ENCODE results near the gene IFT25.
A peak's percentile ranks its signal among the peaks of the same experiment; 100 is the strongest.
"Not testable (repeated sequence)": the region's sequence is repeated elsewhere in the genome, so short reads cannot be mapped to it uniquely, and the experiment has no call there.

Gene IFT25

DNA sequence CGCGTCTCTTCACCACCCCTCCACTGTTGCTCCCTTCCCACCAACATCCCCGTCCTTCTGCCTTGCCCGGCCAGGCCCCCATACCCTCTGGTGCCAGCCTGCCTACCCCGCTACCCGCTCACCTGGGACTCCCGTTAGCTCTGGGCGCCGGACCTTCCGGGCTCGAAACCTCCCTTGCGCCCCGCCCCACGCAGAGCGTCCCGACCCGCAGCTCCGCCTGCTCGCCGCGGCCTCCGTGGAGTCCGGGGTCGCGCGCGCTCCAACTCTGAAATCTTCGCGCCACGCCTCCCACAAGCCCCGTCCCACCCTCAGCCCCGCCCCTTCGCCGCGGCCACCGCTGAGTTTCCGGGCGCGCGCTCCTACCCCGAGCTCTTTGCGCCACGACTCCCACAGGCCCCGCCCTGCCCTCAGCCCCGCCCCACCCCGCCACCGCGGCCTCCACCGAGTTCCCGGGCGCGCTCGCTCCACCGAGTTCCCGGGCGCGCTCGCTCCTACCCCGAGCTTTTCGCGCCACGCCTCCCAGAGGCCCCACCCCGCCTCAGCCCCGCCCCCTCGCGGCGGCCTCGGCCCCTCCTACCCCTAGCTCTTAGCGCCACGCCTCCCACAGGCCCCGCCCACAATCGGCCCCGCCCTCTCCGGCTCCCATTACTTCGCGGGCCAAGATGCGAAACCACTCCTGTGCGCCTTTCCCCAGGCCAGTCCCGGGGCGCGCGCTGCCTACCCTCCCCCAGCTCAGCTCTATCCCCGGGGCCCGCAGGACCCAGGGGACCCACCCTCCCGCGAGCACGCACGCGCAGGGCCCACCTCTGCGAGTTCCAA is at the start of gene IFT25:
Gene IFT25 (minus strand): TSS at position 267 of the 819 bp plus-strand sequence. CDS start 5,617 bp downstream, outside the sequence.
- DNase-seq = peak; percentile 98

DNA sequence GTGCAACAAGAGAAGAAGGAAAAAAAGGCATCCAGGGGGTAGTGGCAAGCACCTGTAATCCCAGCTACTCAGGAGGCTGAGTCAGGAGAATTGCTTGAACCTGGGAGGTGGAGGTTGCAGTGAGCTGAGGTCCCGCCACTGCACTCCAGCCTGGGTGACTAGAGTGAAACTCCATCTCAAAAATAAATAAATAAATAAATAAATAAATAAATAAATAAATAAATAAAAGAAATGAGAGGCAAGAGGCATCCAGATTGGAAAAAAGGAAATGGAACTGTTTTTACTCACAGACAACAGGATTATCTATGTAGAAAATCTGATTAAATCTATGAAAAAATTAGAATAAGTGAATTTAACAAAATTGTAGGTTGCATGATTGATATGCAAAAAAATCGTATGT is 49.0 kb upstream of the IFT25 start:
- DNase-seq = not testable (repeated sequence)

DNA sequence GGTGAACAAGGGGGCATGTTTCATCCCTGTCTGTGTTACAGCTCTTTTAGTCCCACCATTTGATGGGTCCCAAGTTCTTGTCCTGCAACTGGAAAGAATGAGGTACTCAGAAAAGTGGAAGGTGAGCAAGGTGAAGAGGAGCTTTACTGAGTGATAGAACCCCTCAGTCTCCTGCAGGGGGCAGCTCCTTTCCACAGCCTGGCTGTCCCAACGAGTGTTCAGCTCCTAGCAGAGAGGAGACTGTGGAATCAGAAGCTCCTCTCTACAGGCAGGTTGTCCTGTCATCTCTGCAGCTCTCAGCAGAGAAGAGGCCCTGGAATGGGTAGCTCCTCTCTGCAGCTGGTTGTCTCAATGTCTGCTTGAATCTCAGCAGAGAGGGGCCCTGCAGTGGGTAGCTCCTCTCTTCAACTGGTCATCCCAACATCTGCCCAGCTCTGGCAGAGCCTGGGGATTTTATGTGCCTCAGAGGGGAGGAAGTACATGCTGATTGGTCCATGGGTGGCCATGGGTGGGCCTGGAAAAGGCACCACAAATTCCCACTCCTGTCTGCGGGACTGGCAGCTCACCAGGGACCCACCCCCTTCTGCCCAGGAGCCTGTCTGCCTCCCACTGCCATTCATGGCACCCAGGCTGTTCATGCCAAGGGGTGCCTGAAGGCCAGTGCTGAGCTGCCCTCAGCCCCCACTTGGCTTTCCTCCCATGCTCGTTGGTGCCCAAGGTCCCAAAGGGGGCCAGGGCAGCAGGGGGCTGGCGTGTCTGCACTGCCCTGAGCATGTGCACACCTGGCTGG is 46.8 kb upstream of the IFT25 start:
- DNase-seq = no peak

DNA sequence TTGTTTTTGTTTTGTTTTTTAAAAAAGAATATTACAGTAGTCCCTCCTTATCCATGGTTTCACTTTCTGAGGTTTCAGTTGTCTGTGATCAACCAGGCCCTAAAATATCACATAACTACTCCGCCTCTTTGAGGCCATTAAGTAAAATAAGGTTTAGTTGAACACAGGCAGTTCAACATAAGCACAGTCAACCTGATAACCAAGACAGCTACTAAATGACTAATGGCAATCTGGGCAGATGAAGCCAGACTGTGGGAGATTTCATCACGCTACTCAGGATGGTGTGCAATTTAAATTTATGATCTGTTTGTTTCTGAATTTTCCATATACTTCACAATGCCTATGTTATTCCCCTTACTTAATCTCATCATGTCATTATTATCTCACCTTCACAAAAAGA is 42.4 kb upstream of the IFT25 start:
- DNase-seq = no peak

DNA sequence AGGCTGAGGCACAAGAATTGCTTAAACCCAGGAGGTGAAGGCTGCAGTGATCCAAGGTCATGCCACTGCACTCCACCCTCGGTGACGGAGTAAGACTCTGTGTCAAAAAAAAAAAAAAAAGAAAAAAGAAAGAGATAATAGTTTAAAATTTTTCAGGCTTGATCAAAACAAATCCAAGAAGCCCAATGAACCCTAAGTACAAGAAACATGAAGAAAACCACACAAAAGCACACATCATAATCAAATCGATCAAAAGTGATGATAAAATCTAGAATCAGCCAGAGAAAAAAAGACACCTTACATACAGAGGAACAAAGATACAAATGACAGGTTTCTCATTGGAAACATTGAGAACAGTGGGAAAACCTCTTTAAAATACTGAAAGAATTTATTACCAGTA is 41.0 kb upstream of the IFT25 start:
- DNase-seq = no peak

DNA sequence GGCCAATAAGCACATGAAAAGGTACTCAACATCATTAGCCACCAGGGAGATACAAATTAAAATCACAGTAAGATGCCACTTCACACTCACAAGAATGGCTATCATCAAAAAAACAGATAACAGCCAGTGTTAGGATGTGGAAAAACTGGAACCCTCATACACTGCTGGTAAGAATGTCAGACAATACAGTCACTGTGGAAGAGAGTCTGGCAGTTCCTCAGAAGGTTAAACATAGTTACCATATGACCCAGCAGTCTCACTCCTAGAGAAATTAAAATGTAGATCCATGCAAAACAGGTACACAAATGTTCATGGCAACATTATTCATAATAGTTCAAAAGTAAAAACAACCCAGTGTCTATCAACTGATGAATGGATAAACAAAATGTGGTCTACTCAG is 39.2 kb upstream of the IFT25 start:
- no peak for DNase-seq

DNA sequence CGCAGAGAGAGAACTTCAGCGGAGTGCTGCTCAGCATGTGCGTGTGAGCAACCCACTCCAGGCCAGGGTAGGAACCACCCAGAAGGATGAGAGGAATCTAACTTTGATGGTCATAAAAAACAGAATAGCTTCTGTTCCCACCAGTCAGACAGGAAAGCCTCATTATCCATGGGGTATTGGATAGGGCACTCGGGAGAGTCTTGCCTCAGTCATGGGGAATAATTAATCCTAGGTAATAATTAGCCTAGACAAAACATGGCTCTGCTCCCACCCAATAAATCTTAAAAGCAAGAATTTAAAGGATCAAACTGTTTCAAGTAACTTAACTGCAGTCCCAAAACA is 37.2 kb upstream of the IFT25 start:
- no peak for DNase-seq

DNA sequence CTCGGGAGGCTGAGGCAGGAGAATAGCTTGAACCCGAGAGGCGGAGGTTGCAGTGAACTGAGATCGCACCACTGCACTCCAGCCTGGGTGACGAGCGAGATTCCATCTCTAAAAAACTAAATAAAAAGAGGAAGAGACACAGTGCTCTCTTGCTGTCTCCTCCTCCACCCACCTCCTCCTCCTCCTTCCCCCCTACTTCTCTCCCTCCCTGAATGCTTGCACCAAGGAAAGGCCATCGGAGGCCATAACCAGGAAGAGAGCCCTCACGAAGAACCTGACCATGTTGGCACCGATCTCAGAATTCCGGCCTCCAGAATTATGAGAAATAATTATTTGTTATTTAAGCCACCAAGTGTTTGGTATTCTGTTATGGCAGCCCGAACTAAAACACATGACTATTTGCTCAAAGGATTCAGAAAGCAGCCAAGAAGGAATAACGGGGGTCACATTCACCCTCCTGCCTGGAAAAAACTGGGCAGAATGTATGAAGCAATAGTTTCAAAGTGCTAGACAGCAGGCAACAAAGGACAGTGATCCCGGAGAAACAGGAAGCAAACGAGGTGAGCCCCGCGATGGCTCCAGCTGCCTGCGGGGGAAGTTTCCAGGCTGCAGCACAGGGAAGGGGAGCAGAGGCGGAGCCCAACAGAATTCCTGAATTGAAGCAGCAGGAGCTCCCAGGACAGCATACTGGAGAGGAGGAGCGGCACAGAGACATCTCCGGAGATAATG is 36.7 kb upstream of the IFT25 start:
- DNase-seq = no peak

DNA sequence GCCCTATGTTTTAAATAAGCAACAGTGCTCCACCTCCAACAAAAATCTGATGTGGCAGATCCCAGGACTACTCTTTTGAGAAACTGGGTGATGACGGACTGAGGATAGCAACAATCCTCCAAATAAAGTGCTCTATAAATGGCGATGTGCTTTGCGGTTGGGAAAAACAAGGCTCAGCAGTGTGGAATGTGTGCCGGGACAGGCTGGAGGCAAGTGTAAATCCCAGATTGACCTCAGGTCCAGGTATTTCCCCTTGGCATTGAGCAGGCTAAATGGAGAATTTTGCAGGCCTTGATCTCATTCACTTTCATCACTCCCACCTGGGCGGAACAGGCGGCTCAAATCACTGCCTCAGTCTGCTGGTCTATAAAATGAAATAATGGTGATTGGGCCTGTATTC is 35.7 kb upstream of the IFT25 start:
- DNase-seq = no peak

DNA sequence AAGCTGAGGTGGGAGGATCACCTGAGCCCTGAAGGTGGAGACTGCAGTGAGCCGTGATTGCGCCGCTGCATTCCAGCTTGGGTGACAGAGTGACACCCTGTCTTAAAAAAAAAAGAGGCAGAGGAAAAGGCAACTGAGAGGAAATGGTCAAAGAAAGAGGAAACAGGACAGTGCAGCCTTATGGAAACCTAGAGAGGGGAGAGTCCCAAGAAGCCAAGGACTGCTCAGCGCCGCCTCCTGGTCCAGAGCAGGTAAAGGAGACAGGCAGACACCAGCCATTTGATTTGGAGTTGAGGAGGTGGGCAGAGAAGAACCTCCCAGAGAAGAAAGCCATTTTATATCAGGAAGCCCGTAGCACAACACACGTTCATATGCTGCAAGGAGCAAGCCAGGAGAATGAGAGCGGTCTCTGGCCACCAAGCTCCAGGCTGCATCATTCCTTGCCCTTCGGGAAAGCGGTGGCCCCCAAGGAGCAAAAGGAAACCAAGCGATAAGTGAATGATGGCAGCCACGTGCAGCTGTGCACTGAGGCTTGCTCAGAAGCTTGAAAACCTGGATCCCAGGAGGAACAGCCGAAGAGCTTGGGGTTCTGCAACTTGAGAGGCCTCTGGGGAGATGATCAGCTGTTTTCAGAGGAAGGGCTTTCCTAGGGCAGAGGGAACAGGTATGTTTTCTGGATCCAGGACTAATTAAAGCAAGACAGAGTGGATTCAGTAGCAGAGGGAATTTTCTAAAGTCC is 34.4 kb upstream of the IFT25 start:
- DNase-seq = no peak

DNA sequence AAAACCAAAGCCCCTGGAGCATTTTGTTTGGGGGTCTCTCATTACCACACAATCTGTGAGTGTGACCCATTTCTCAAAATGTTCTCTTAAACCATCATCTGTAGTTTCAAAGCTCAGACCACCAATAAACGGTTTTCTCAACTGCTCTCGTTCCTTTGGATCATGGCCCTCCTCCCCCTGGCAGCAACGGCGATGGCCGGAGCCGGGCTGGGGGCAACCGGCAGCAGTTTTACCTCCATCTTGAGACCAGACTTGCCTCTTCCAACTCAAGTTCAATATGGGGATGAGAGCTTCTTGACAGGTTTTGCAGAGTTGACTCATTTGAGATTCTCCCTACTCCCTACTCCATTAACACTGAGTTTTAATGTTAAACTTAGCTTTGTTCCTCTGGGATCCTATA is 30.4 kb upstream of the IFT25 start:
- DNase-seq = no peak

DNA sequence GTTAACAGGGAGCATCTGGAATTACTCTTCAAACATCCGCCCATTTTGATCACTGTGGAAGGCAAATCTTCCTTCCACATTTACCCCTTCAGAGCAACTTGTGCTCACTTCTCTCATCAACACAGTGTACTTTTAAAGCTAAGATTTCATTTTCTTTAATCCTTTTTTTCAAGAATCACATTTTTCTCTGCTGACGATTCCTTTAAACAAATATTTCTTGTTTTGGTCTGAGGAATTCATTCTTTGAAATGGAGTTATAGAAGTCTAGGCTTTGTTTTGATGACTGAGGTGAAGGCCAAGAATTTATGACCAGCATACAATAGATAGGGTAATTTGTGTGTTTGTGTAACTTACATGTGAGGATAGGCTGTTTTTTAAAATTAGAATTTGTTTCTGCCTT is 26.2 kb upstream of the IFT25 start:
- no peak for DNase-seq

DNA sequence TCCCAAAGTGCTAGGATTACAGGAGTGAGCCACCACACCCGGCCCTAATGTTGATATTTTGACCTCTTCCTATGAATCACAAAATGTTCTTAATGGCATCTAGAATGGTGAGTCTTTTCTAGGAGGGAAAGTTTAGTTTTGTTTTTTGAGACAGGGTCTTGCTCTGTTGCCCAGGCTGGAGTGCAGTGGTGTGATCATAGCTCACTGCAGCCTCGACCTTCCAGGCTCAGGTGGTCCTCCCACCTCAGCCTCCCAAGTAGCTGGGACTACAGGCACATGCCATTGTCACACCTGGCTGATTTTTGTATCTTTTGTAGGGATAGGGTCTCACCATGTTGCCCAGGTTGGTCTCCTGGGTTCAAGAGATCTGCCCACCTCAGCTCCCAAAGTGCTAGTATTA is 23.8 kb upstream of the IFT25 start:
- DNase-seq = not testable (repeated sequence)

DNA sequence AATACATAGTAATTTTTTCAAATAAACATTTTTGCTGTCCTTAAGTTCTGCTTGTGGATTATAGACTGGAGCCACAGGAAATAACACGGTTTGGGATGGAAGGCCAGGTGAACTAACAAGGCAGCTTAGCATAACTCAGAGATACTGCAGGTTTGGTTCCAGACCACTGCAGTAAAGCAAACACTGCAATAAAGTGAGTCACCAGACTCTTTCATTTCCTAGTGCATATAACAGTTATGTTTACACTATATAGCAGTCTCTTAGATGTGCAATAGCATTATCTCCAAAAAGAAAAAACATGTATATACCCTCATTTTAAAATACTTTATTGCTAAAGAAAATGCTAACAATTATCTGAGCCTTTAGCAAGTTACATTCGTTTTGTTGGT is 22.6 kb upstream of the IFT25 start:
- no peak for DNase-seq

DNA sequence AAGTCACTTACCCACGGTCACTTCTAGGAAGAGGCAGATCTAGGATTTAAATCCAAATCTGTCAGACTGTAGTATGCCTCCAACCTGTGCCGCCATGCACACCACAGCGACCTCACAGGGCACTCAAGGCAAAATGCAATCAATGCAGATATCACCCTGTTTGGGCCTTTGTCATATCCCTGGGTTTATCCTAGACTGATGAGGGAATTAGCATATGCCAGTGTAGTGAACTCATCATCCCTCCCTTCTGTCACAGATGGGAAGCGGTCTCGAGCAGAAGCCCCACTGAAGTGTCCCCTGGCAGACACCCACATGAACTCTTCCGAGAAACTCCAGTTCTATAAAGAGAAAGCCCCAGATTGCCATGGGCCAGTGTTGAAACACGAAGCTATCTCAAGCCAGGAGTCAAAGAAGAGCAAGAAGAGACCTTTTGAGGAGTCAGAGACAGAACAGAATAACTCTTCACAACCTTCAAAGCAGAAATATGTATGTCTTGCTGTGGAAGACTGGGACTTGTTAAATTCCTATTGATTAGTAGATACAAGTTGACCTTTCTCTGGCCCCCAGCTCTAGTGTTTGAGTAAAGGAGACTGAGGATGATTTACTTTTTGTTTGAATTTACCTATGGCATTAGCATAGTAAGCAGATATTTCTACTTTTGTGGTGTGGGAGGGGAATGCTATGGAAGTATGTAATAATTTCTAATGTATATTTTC is 22.1 kb upstream of the IFT25 start:
- DNase-seq = no peak

DNA sequence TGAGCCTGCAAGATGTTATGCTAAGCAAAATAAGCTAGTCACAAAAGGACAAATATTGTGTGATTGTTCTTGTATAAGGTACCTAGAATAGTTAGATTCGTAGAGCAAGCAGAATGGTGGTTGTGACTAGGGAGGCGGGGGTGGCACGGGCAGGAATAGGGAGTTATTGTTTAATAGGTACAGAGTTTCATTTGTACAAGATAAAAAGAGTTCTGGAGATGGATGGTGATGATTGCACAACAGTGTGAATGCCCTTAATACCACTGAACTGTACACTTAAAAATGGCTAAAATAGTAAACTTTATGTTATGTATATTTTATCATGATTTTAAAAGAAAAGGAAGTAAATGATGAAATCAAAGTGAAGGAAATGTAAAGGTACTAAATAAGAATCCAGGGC is 21.3 kb upstream of the IFT25 start:
- DNase-seq = no peak

DNA sequence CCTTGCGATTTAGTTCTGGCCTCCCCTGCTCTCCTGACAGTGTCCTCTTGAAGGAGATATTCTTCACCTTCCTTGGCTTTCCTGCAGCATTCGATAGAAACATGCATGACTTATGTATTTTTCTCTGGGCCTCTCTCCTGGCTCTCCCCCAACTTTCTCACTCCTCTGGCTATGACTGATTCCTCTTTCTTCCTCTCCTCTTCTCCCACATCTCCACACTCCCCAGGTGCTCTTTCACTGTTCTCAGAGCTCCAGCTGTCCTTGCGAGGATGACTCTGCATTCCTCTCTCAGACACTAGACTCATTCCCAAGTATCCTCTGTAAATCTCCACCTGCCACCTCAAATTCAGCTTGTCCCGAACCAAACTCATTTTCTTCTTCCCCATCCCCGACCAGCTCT is 18.6 kb upstream of the IFT25 start:
- DNase-seq = no peak

DNA sequence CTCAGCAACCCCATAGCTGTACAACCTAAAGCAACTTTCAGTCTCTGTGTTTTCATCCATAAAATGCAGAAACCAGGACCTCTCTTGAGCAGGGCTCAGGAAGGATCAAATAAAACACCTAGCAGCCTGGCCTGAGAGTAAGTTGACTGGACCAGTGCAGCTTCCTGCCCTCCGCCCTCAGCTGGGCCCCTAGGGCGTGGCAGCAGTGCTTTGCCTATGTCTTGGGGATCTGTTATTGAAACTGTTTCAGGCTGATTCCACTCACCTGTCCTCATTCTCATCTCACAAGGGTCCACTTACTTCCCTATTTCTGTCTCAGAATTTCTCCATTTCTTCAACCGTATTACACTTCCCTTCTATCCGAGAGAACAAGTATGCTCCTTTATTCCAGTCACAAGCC is 18.0 kb upstream of the IFT25 start:
- DNase-seq = no peak

DNA sequence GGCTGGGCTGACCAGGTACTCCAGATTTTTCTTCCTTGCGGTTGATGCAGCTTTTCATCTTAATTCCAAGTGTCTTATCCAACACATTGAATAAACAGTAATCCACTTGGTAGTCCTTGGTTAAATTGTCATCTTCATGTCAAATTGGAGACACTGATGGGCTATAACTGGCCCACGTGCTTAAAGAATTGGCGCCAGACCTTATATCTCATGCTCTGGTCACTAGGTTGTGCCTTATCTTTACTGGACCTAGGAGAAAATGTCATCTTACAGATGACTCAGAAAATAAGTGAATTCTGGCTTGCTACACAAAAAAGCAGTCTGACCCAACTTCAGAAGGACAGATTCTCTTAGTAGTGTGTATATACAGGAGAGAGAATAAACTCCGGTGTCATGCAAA is 16.9 kb upstream of the IFT25 start:
- no peak for DNase-seq

DNA sequence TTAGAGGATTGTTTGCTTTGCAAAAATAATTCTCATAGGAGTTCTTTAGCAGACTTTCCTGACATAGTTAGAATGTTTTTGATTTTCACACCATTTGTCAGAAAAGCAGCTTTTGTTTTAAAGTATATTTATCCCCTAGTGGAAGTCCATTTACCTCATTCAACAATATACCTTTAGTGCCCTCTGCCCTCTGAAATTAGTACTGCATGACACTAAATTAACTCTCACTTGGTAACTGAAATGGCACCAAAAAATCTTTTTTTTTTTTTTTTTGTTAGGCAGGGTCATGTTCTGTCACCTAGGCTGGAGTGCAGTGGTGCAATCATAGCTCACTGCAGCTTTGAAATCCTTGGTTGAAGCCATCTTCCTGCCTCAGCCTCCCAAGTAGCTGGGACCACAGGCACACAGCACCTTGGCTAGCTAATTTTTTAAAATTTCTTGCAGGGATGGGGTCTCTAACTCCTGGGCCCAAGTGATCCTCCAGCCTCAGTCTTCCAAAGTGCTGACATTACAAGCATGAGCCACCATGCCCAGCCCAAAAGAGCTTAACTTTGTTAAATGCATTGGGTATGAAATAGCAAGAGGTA is 14.3 kb upstream of the IFT25 start:
- no peak for DNase-seq

DNA sequence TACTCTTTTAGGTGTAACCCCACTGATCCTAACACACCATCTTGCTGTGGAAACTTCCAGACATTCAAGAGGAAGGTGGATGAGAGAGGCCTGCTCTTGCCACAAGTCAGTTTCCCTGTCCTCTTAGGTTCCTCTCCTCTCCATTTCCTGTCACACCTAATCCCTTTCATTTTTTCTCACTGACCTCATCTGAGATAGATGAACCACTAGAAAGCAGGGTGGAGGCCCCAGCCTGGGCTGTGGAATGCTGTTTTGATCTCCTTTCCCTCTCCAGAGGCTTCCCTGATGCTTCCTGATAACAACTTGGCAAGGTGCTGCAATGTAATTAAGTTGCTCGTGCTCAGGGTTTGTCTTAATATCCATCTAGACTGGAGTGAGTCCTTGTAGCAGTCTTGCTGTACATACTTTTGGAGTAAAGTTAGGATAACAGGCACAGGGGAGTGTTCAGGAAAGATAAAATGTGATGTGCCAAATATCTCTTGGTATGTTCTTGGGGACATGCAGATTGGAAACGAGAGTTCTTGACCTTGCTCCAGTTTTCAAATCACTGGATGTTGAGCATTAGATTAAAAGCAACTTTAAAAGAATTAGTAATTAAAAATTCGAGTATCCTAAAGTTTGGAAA is 11.8 kb upstream of the IFT25 start:
- no peak for DNase-seq

Measured in activated CD4-positive, alpha-beta T cell treated with anti-CD3 and anti-CD28 coated beads for 1 hour (primary cell).